Neural cell (in vitro differentiated cells): ENCODE data around the gene KCNS3.

Experiments used
- EP300 ChIP-seq: fragments of 450-650 bp; conservative IDR thresholded peaks from 2 replicates; pipeline ENCODE4 v1.6.1; 2014; ENCODE audit warnings: antibody characterized with exemption, mild to moderate bottlenecking, moderate library complexity; ENCODE audit not compliant: poor library complexity, severe bottlenecking
- EZH2 ChIP-seq: fragments of 200-600, 300-800 bp; shearing (Covaris generic), sonication (generic); IDR thresholded peaks from 2 replicates; pipeline ENCODE4 v1.6.1; 2014; ENCODE audit warnings: antibody characterized with exemption, low read length, borderline replicate concordance, mild to moderate bottlenecking; ENCODE audit not compliant: insufficient read depth, poor library complexity, severe bottlenecking
- POLR2AphosphoS5 ChIP-seq: IDR thresholded peaks from 2 replicates; pipeline ENCODE4 v1.6.1; 2012
- RAD21 ChIP-seq: fragments of 450-650 bp; conservative IDR thresholded peaks from 2 replicates; pipeline ENCODE4 v1.6.1; 2014; ENCODE audit warnings: antibody characterized with exemption, mild to moderate bottlenecking, moderate library complexity
- TF ChIP-seq, protein P1 (sequence below): fragments of 450-650 bp; IDR thresholded peaks from 2 replicates; pipeline ENCODE4 v1.5.1; 2014; ENCODE audit warnings: antibody characterized with exemption, mild to moderate bottlenecking, moderate library complexity; ENCODE audit not compliant: poor library complexity, severe bottlenecking
- TF ChIP-seq, protein P2 (sequence below): IDR thresholded peaks from 2 replicates; pipeline ENCODE4 v1.6.1; 2012; ENCODE audit warnings: borderline replicate concordance

DNA sequence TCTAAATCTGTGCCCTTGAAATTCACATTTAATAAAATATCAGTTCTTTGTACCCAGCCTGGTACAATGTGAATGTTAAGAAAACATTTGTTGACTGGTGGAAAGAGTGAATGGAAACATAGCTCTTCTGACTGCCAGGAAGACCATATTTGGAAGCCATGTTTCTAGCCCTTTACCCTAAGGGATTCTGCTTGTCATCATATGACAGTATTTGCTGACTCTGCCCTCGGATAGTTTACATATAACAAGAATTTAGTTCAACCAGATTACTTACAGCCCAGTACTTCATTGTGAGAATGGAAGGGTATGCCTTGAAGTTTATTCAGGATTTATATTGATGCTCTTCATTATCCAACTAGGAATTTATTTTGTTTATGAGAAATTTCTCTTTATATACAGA lies 13.8 kb upstream of the KCNS3 start:
- TF ChIP-seq, protein P1, sequence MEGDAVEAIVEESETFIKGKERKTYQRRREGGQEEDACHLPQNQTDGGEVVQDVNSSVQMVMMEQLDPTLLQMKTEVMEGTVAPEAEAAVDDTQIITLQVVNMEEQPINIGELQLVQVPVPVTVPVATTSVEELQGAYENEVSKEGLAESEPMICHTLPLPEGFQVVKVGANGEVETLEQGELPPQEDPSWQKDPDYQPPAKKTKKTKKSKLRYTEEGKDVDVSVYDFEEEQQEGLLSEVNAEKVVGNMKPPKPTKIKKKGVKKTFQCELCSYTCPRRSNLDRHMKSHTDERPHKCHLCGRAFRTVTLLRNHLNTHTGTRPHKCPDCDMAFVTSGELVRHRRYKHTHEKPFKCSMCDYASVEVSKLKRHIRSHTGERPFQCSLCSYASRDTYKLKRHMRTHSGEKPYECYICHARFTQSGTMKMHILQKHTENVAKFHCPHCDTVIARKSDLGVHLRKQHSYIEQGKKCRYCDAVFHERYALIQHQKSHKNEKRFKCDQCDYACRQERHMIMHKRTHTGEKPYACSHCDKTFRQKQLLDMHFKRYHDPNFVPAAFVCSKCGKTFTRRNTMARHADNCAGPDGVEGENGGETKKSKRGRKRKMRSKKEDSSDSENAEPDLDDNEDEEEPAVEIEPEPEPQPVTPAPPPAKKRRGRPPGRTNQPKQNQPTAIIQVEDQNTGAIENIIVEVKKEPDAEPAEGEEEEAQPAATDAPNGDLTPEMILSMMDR, result no peak
- TF ChIP-seq, protein P2, sequence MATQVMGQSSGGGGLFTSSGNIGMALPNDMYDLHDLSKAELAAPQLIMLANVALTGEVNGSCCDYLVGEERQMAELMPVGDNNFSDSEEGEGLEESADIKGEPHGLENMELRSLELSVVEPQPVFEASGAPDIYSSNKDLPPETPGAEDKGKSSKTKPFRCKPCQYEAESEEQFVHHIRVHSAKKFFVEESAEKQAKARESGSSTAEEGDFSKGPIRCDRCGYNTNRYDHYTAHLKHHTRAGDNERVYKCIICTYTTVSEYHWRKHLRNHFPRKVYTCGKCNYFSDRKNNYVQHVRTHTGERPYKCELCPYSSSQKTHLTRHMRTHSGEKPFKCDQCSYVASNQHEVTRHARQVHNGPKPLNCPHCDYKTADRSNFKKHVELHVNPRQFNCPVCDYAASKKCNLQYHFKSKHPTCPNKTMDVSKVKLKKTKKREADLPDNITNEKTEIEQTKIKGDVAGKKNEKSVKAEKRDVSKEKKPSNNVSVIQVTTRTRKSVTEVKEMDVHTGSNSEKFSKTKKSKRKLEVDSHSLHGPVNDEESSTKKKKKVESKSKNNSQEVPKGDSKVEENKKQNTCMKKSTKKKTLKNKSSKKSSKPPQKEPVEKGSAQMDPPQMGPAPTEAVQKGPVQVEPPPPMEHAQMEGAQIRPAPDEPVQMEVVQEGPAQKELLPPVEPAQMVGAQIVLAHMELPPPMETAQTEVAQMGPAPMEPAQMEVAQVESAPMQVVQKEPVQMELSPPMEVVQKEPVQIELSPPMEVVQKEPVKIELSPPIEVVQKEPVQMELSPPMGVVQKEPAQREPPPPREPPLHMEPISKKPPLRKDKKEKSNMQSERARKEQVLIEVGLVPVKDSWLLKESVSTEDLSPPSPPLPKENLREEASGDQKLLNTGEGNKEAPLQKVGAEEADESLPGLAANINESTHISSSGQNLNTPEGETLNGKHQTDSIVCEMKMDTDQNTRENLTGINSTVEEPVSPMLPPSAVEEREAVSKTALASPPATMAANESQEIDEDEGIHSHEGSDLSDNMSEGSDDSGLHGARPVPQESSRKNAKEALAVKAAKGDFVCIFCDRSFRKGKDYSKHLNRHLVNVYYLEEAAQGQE, result no peak
- TF ChIP-seq POLR2AphosphoS5, result peak; percentile 64
- no peak for TF ChIP-seq EP300
- no peak for TF ChIP-seq EZH2
- TF ChIP-seq RAD21, result no peak
